ENCODE measurements around the gene CFAP251. TPM values are rescaled to one million over a fixed set of nuclear protein-coding genes. Genes with fewer than 3 reads are reported as not detected.

CFAP251 gene
- total RNA-seq, 1 experiment from 2014 or later: 3.2 TPM

GRCh38 chr12:121933522-121934308 lies 15.3 kb downstream of the CFAP251 start:
- Histone ChIP-seq H3K4me1 (ENCODE audit: insufficient read depth, low read length) (no peaks in the 10 kb centered on the region), H3K9ac (ENCODE audit: low read length) (no peak overlapping the region), H3K9me2 (replicated peaks; ENCODE audit: low read length) (no peaks in the 10 kb centered on the region), H3K4me3 (ENCODE audit: low read length) (no peak overlapping the region), H3K27me3 (ENCODE audit: low read length) (no peaks in the 10 kb centered on the region), H3K9me3 (ENCODE audit: low read length) (no peaks in the 10 kb centered on the region), H3F3A (ENCODE audit: low read length, unreplicated experiment) (no peaks in the 10 kb centered on the region), H3K4me2 (ENCODE audit: low read length) (no peak overlapping the region), H4K20me1 (ENCODE audit: low read length) (no peaks in the 10 kb centered on the region), H3K27ac (ENCODE audit: low read length) (no peak overlapping the region), H2AFZ (ENCODE audit: low read length) (no peak overlapping the region), H3K79me2 (ENCODE audit: low read length) (no peaks in the 10 kb centered on the region), H3K36me3 (ENCODE audit: low read depth, low read length) (0 out of 2 replicates have a peak, but pooled peaks cover 3% of the 10 kb centered on the region)
- intact Hi-C loops (cut with micrococcal nuclease): no loop called here
- POLR2A ChIA-PET (ENCODE audit: unreplicated experiment): no interaction called here
- 0 out of 2 replicates have a peak, but pooled peaks have one; percentile 10 for TF ChIP-seq CTCF (conservative IDR thresholded peaks at IDR 0.05; ENCODE audit: low read depth, low read length)
- TF ChIP-seq EZH2phosphoT487 (IDR thresholded peaks at IDR 0.05; ENCODE audit: borderline replicate concordance, low read length): no peak
- TF ChIP-seq EZH2 (IDR thresholded peaks at IDR 0.05; ENCODE audit: low read length, unreplicated experiment): no peak
- CTCF ChIA-PET: no interaction called here
- no peak for DNase-seq
- peak; percentile 59 for ATAC-seq
- no TSS peak for BruUV-seq (replicated peaks)

GRCh38 chr12:121934309-121934664 lies 15.9 kb downstream of the CFAP251 start:
- TF ChIP-seq EZH2phosphoT487 (IDR thresholded peaks at IDR 0.05; ENCODE audit: borderline replicate concordance, low read length) (no peak), CTCF (conservative IDR thresholded peaks at IDR 0.05; ENCODE audit: low read depth, low read length) (no peak), EZH2 (IDR thresholded peaks at IDR 0.05; ENCODE audit: low read length, unreplicated experiment) (no peak)
- Histone ChIP-seq H3K9me2 (replicated peaks; ENCODE audit: low read length) (no peaks in the 10 kb centered on the region), H3K9me3 (ENCODE audit: low read length) (no peaks in the 10 kb centered on the region), H3F3A (ENCODE audit: low read length, unreplicated experiment) (no peaks in the 10 kb centered on the region), H3K4me2 (ENCODE audit: low read length) (no peak overlapping the region), H3K4me1 (ENCODE audit: insufficient read depth, low read length) (no peaks in the 10 kb centered on the region), H3K9ac (ENCODE audit: low read length) (no peak overlapping the region), H3K27ac (ENCODE audit: low read length) (no peak overlapping the region), H3K79me2 (ENCODE audit: low read length) (no peaks in the 10 kb centered on the region), H3K4me3 (ENCODE audit: low read length) (no peak overlapping the region), H3K36me3 (ENCODE audit: low read depth, low read length) (0 out of 2 replicates have a peak, but pooled peaks cover 3% of the 10 kb centered on the region), H3K27me3 (ENCODE audit: low read length) (no peaks in the 10 kb centered on the region), H2AFZ (ENCODE audit: low read length) (no peak overlapping the region), H4K20me1 (ENCODE audit: low read length) (no peaks in the 10 kb centered on the region)
- ChIA-PET POLR2A (ENCODE audit: unreplicated experiment) (no interaction called here), CTCF (no interaction called here)
- ATAC-seq (no peak), DNase-seq (no peak)
- intact Hi-C loops (cut with micrococcal nuclease): no loop called here
- BruUV-seq (replicated peaks): no TSS peak

- no peaks in the 10 kb centered on the region for H3K27me3 ChIP-seq (ENCODE audit: low read length)
- H3K79me2 ChIP-seq (ENCODE audit: low read length): no peaks in the 10 kb centered on the region
- intact Hi-C loops (cut with micrococcal nuclease): no loop called here
- ATAC-seq: no peak
- no peaks in the 10 kb centered on the region for H3K9me3 ChIP-seq (ENCODE audit: low read length)
- H3K9me2 ChIP-seq (replicated peaks; ENCODE audit: low read length): no peaks in the 10 kb centered on the region
- H4K20me1 ChIP-seq (ENCODE audit: low read length): no peaks in the 10 kb centered on the region
- ChIA-PET CTCF (no interaction called here), POLR2A (ENCODE audit: unreplicated experiment) (no interaction called here)
- H3K4me3 ChIP-seq (ENCODE audit: low read length): no peak overlapping the region
- no peaks in the 10 kb centered on the region for H3F3A ChIP-seq (ENCODE audit: low read length, unreplicated experiment)
- H3K4me2 ChIP-seq (ENCODE audit: low read length): no peak overlapping the region
- H3K9ac ChIP-seq (ENCODE audit: low read length): no peak overlapping the region
- no peak overlapping the region for H3K27ac ChIP-seq (ENCODE audit: low read length)
- no TSS peak for BruUV-seq (replicated peaks)
- TF ChIP-seq EZH2 (IDR thresholded peaks at IDR 0.05; ENCODE audit: low read length, unreplicated experiment) (no peak), CTCF (conservative IDR thresholded peaks at IDR 0.05; ENCODE audit: low read depth, low read length) (no peak), EZH2phosphoT487 (IDR thresholded peaks at IDR 0.05; ENCODE audit: borderline replicate concordance, low read length) (no peak)
- H2AFZ ChIP-seq (ENCODE audit: low read length): no peak overlapping the region
- H3K4me1 ChIP-seq (ENCODE audit: insufficient read depth, low read length): no peaks in the 10 kb centered on the region
- no peaks in the 10 kb centered on the region for H3K36me3 ChIP-seq (ENCODE audit: low read depth, low read length)
- no peak for DNase-seq
Measured at GRCh38 chr12:121937654-121938053, 19.3 kb downstream of the CFAP251 start.
